SK-N-MC (cell line): ENCODE data around the gene PSG2.
"Not testable (repeated sequence)": the region's sequence is repeated elsewhere in the genome, so short reads cannot be mapped to it uniquely, and the experiment has no call there.

Experiments
- EZH2 ChIP-seq: fragments of 200-600 bp; sonication (generic); IDR thresholded peaks from one replicate; pipeline ENCODE4 v1.6.1; 2017; ENCODE audit warnings: antibody characterized with exemption
- POLR2AphosphoS5 ChIP-seq: IDR thresholded peaks from 2 replicates; pipeline ENCODE4 v1.6.1; 2012; ENCODE audit warnings: mild to moderate bottlenecking, low read depth, low read length, borderline replicate concordance

GRCh38 chr19:43120433-43121026 lies 38.0 kb upstream of the PSG2 start:
- TF ChIP-seq POLR2AphosphoS5, EZH2: not testable (repeated sequence)
